ENCODE data around the gene ACVR1B.

- TF ChIP-seq, protein P1, sequence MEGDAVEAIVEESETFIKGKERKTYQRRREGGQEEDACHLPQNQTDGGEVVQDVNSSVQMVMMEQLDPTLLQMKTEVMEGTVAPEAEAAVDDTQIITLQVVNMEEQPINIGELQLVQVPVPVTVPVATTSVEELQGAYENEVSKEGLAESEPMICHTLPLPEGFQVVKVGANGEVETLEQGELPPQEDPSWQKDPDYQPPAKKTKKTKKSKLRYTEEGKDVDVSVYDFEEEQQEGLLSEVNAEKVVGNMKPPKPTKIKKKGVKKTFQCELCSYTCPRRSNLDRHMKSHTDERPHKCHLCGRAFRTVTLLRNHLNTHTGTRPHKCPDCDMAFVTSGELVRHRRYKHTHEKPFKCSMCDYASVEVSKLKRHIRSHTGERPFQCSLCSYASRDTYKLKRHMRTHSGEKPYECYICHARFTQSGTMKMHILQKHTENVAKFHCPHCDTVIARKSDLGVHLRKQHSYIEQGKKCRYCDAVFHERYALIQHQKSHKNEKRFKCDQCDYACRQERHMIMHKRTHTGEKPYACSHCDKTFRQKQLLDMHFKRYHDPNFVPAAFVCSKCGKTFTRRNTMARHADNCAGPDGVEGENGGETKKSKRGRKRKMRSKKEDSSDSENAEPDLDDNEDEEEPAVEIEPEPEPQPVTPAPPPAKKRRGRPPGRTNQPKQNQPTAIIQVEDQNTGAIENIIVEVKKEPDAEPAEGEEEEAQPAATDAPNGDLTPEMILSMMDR (IDR thresholded peaks at IDR 0.05), result no peak
- TF ChIP-seq POLR2A (IDR thresholded peaks at IDR 0.05), result no peak
- no peak for TF ChIP-seq POLR2AphosphoS5 (IDR thresholded peaks at IDR 0.05; ENCODE audit: insufficient read depth in 1 of 2, low read depth in 1 of 2)
These were observed 18.1 kb downstream of the ACVR1B start for GRCh38 chr12:51969643-51970042.

All from vagina (tissue), 2 donors.